Measurements from ENCODE around the gene NLRX1. TPM values are rescaled to one million over a fixed set of nuclear protein-coding genes. Genes with fewer than 3 reads are reported as not detected.

NLRX1 gene
- total and polyA plus RNA-seq, 7 experiments from 2014 or later: 6.5 to 19.5 (median 9.8) TPM

GRCh38 chr11:119152043-119152442, 16.5 kb upstream of the NLRX1 start:
- ChIA-PET POLR2A (interaction anchor here (0.6 to 1.2 kb wide), 3 partner anchors 50 to 153 kb away, joined by 3 read pairs; partner anchors contain the start of gene VPS11), CTCF (interaction anchor here (0.9 kb wide), 2 partner anchors 13 to 647 kb away, joined by 3 to 4 read pairs; no protein-coding TSS in a partner anchor)
- H3K4me1 Mint-ChIP-seq: peaks cover 8 to 26% (median 18%) of the 10 kb centered on the region in 7 donors
- H3K4me1 ChIP-seq (ENCODE audit: control insufficient read depth in 2 of 2, insufficient read depth in 2 of 2, low read length in 2 of 2): peaks cover 0 to 11% of the 10 kb centered on the region in 2 donors
- no peaks in the 10 kb centered on the region for H3K36me3 Mint-ChIP-seq
- no peak overlapping the region for H3K27ac ChIP-seq (ENCODE audit: low read depth, low read length)
- DNase-seq (no peak), ATAC-seq (no peak)
- no peak overlapping the region for H3K4me3 ChIP-seq (ENCODE audit: low read length)
- H3K9me3 Mint-ChIP-seq: no peaks in the 10 kb centered on the region
- no peak overlapping the region for H3K4me3 Mint-ChIP-seq
- intact Hi-C loops (cut with micrococcal nuclease): no loop called here
- no peaks in the 10 kb centered on the region for H3K36me3 ChIP-seq (ENCODE audit: control insufficient read depth in 2 of 3, insufficient read depth in 3 of 3, low read length in 3 of 3)
- no peaks in the 10 kb centered on the region for H3K27me3 ChIP-seq (ENCODE audit: control insufficient read depth in 2 of 2, insufficient read depth in 2 of 2, low read length in 2 of 2)
- no peak overlapping the region for H3K27ac Mint-ChIP-seq
- no peaks in the 10 kb centered on the region for H3K9me3 ChIP-seq (ENCODE audit: control insufficient read depth in 2 of 3, low read length in 3 of 3)
- peaks cover 12 to 61% (median 17%) of the 10 kb centered on the region in 5 donors for H3K27me3 Mint-ChIP-seq

- POLR2A ChIA-PET: no interaction called here
These were observed 15.9 kb upstream of the NLRX1 start for GRCh38 chr11:119152604-119153003.

GRCh38 chr11:119153049-119153818, 15.3 kb upstream of the NLRX1 start:
- Histone ChIP-seq H3K27ac (ENCODE audit: low read depth, low read length) (no peak overlapping the region), H3K4me1 (ENCODE audit: control insufficient read depth in 2 of 2, insufficient read depth in 2 of 2, low read length in 2 of 2) (peaks cover 0 to 8% of the 10 kb centered on the region in 2 donors), H3K9me3 (ENCODE audit: control insufficient read depth in 2 of 3, low read length in 3 of 3) (no peaks in the 10 kb centered on the region), H3K27me3 (ENCODE audit: control insufficient read depth in 2 of 2, insufficient read depth in 2 of 2, low read length in 2 of 2) (no peaks in the 10 kb centered on the region), H3K4me3 (ENCODE audit: low read length) (no peak overlapping the region), H3K36me3 (ENCODE audit: control insufficient read depth in 2 of 3, insufficient read depth in 3 of 3, low read length in 3 of 3) (no peaks in the 10 kb centered on the region)
- peaks cover 4 to 15% (median 11%) of the 10 kb centered on the region in 7 donors for H3K4me1 Mint-ChIP-seq
- ChIA-PET CTCF (no interaction called here), POLR2A (no interaction called here)
- no peak for DNase-seq
- H3K27ac Mint-ChIP-seq: no peak overlapping the region
- H3K9me3 Mint-ChIP-seq: no peaks in the 10 kb centered on the region
- no peaks in the 10 kb centered on the region for H3K36me3 Mint-ChIP-seq
- peaks cover under 1 to 50% (median 5%) of the 10 kb centered on the region in 5 donors for H3K27me3 Mint-ChIP-seq
- H3K4me3 Mint-ChIP-seq: no peak overlapping the region
- ATAC-seq: no peak
- intact Hi-C loops (cut with micrococcal nuclease): no loop called here

More at GRCh38 chr11:119152604-119153003, 15.9 kb upstream of the NLRX1 start:
- Histone ChIP-seq H3K36me3 (ENCODE audit: control insufficient read depth in 2 of 3, insufficient read depth in 3 of 3, low read length in 3 of 3) (no peaks in the 10 kb centered on the region), H3K4me1 (ENCODE audit: control insufficient read depth in 2 of 2, insufficient read depth in 2 of 2, low read length in 2 of 2) (peaks cover 0 to 11% of the 10 kb centered on the region in 2 donors), H3K27ac (ENCODE audit: low read depth, low read length) (no peak overlapping the region), H3K4me3 (ENCODE audit: low read length) (no peak overlapping the region), H3K27me3 (ENCODE audit: control insufficient read depth in 2 of 2, insufficient read depth in 2 of 2, low read length in 2 of 2) (no peaks in the 10 kb centered on the region), H3K9me3 (ENCODE audit: control insufficient read depth in 2 of 3, low read length in 3 of 3) (no peaks in the 10 kb centered on the region)
- Mint-ChIP-seq H3K4me3 (no peak overlapping the region), H3K27me3 (peaks cover 6 to 56% (median 12%) of the 10 kb centered on the region in 5 donors), H3K9me3 (no peaks in the 10 kb centered on the region), H3K36me3 (no peaks in the 10 kb centered on the region), H3K27ac (no peak overlapping the region), H3K4me1 (peaks cover 8 to 20% (median 17%) of the 10 kb centered on the region in 7 donors)
- DNase-seq (no peak), ATAC-seq (no peak)
- intact Hi-C loops (cut with micrococcal nuclease): no loop called here
- CTCF ChIA-PET: no interaction called here

GRCh38 chr11:119154178-119154577, 14.3 kb upstream of the NLRX1 start:
- peaks cover 0 to 12% (median 8%) of the 10 kb centered on the region in 7 donors for H3K4me1 Mint-ChIP-seq
- H3K36me3 Mint-ChIP-seq: no peaks in the 10 kb centered on the region
- H3K27ac ChIP-seq (ENCODE audit: low read depth, low read length): no peak overlapping the region
- H3K4me1 ChIP-seq (ENCODE audit: control insufficient read depth in 2 of 2, insufficient read depth in 2 of 2, low read length in 2 of 2): no peaks in the 10 kb centered on the region
- DNase-seq: no peak
- intact Hi-C loops (cut with micrococcal nuclease): no loop called here
- H3K27me3 Mint-ChIP-seq: peaks cover 0 to 44% (median 5%) of the 10 kb centered on the region in 5 donors
- H3K4me3 ChIP-seq (ENCODE audit: low read length): no peak overlapping the region
- H3K4me3 Mint-ChIP-seq: no peak overlapping the region
- no peak for ATAC-seq
- ChIA-PET CTCF (interaction anchor here (0.7 kb wide), 1 partner anchor 682 kb away, joined by 3 read pairs; no protein-coding TSS in a partner anchor), POLR2A (no interaction called here)
- H3K27me3 ChIP-seq (ENCODE audit: control insufficient read depth in 2 of 2, insufficient read depth in 2 of 2, low read length in 2 of 2): no peaks in the 10 kb centered on the region
- H3K9me3 ChIP-seq (ENCODE audit: control insufficient read depth in 2 of 3, low read length in 3 of 3): no peaks in the 10 kb centered on the region
- no peaks in the 10 kb centered on the region for H3K9me3 Mint-ChIP-seq
- H3K27ac Mint-ChIP-seq: no peak overlapping the region
- no peaks in the 10 kb centered on the region for H3K36me3 ChIP-seq (ENCODE audit: control insufficient read depth in 2 of 3, insufficient read depth in 3 of 3, low read length in 3 of 3)

GRCh38 chr11:119155733-119156492, 12.6 kb upstream of the NLRX1 start:
- no peak overlapping the region for H3K27ac ChIP-seq (ENCODE audit: low read depth, low read length)
- no peak overlapping the region for H3K4me3 Mint-ChIP-seq
- CTCF ChIA-PET: no interaction called here
- peaks cover 0 to 31% (median 5%) of the 10 kb centered on the region in 5 donors for H3K27me3 Mint-ChIP-seq
- H3K27ac Mint-ChIP-seq: peak overlapping the region in 2 of 9 donors; percentile 13 to 76
- no peaks in the 10 kb centered on the region for H3K27me3 ChIP-seq (ENCODE audit: control insufficient read depth in 2 of 2, insufficient read depth in 2 of 2, low read length in 2 of 2)
- no peak overlapping the region for H3K4me3 ChIP-seq (ENCODE audit: low read length)
- ATAC-seq: peak; percentile 40
- H3K9me3 ChIP-seq (ENCODE audit: control insufficient read depth in 2 of 3, low read length in 3 of 3): no peaks in the 10 kb centered on the region
- intact Hi-C loops (cut with micrococcal nuclease): no loop called here
- no peaks in the 10 kb centered on the region for H3K36me3 Mint-ChIP-seq
- no peaks in the 10 kb centered on the region for H3K9me3 Mint-ChIP-seq
- no peaks in the 10 kb centered on the region for H3K4me1 ChIP-seq (ENCODE audit: control insufficient read depth in 2 of 2, insufficient read depth in 2 of 2, low read length in 2 of 2)
- POLR2A ChIA-PET: no interaction called here
- H3K4me1 Mint-ChIP-seq: peaks cover 0 to 12% (median 8%) of the 10 kb centered on the region in 7 donors
- DNase-seq: no peak
- no peaks in the 10 kb centered on the region for H3K36me3 ChIP-seq (ENCODE audit: control insufficient read depth in 2 of 3, insufficient read depth in 3 of 3, low read length in 3 of 3)

GRCh38 chr11:119156496-119156895, 12.0 kb upstream of the NLRX1 start:
- Mint-ChIP-seq H3K27ac (no peak overlapping the region), H3K27me3 (peaks cover 0 to 26% (median 5%) of the 10 kb centered on the region in 5 donors), H3K4me1 (peaks cover 0 to 11% (median 5%) of the 10 kb centered on the region in 7 donors), H3K9me3 (no peaks in the 10 kb centered on the region), H3K36me3 (no peaks in the 10 kb centered on the region), H3K4me3 (no peak overlapping the region)
- no peak for ATAC-seq
- Histone ChIP-seq H3K4me3 (ENCODE audit: low read length) (no peak overlapping the region), H3K27ac (ENCODE audit: low read depth, low read length) (no peak overlapping the region), H3K27me3 (ENCODE audit: control insufficient read depth in 2 of 2, insufficient read depth in 2 of 2, low read length in 2 of 2) (no peaks in the 10 kb centered on the region), H3K4me1 (ENCODE audit: control insufficient read depth in 2 of 2, insufficient read depth in 2 of 2, low read length in 2 of 2) (no peaks in the 10 kb centered on the region), H3K9me3 (ENCODE audit: control insufficient read depth in 2 of 3, low read length in 3 of 3) (no peaks in the 10 kb centered on the region), H3K36me3 (ENCODE audit: control insufficient read depth in 2 of 3, insufficient read depth in 3 of 3, low read length in 3 of 3) (no peaks in the 10 kb centered on the region)
- DNase-seq: no peak
- intact Hi-C loops (cut with micrococcal nuclease): no loop called here
- CTCF ChIA-PET: no interaction called here
- POLR2A ChIA-PET: no interaction called here

Measured in naive thymus-derived CD4-positive, alpha-beta T cell (primary cell).